Kidney (tissue), 14 donors: Measurements from ENCODE around the gene GORASP1. TPM values are rescaled to one million over a fixed set of nuclear protein-coding genes. Genes with fewer than 3 reads are reported as not detected.
A peak's percentile ranks its signal among the peaks of the same experiment; 100 is the strongest.

Experiments
- DNase-seq, 5 donors: peaks; one replicate each; pipeline ENCODE4 v3.0.0-alpha.2; 2013 to 2020
- FAIRE-seq: peaks from 2 replicates; lab custom pipeline; 2012; peaks lifted over from hg19 to GRCh38; lab: Jason Lieb, UNC
- H3K27ac ChIP-seq, 2 donors: one replicate each; pipeline ENCODE4 v1.7.0; 2013; ENCODE audit warnings: low read depth in 2 of 2, low read length in 2 of 2, inconsistent platforms in 1 of 2
- H3K27me3 ChIP-seq: one replicate; pipeline ENCODE4 v1.7.1; 2013; ENCODE audit warnings: low read length, inconsistent platforms; ENCODE audit not compliant: control insufficient read depth, insufficient read depth
- H3K36me3 ChIP-seq, 3 donors: one replicate each; pipeline versions ENCODE4 v1.7.0 to v1.7.1; 2013; ENCODE audit warnings: low read length in 3 of 3, control low read depth in 1 of 3, inconsistent platforms in 1 of 3; ENCODE audit not compliant: insufficient read depth in 3 of 3, control insufficient read depth in 2 of 3
- H3K4me1 ChIP-seq, 3 donors: one replicate each; pipeline versions ENCODE4 v1.7.0 to v1.7.1; 2013; ENCODE audit warnings: low read length in 3 of 3, inconsistent platforms in 1 of 3, low read depth in 1 of 3; ENCODE audit not compliant: control insufficient read depth in 2 of 3, insufficient read depth in 2 of 3
- H3K4me3 ChIP-seq, 3 donors: one replicate each; pipeline versions ENCODE4 v1.7.0 to v1.8.1; 2013; ENCODE audit warnings: low read length in 3 of 3, control low read depth in 1 of 3, inconsistent platforms in 1 of 3
- H3K9ac ChIP-seq, 3 donors: one replicate each; pipeline versions ENCODE4 v1.7.0 to v1.7.1; 2013; ENCODE audit warnings: low read length in 3 of 3, control low read depth in 1 of 3, inconsistent platforms in 1 of 3
- H3K9me3 ChIP-seq, 3 donors: one replicate each; pipeline versions ENCODE4 v1.7.0 to v1.7.1; 2013; ENCODE audit warnings: low read length in 3 of 3, control low read depth in 1 of 3, inconsistent platforms in 1 of 3; ENCODE audit not compliant: control insufficient read depth in 2 of 3, insufficient read depth in 1 of 3
- CTCF ChIP-seq: IDR thresholded peaks from 3 replicates; pipeline ENCODE4 v1.5.1; 2012; ENCODE audit warnings: mild to moderate bottlenecking, moderate library complexity, borderline replicate concordance; ENCODE audit not compliant: insufficient read depth; ENCODE audit errors: extremely low read depth
- intact Hi-C: fragments of 100-400 bp; cut with DNase I; formaldehyde crosslinking; loops from one replicate; pipeline ENCODE4 v1.11.1; 2022
- polyA plus RNA-seq: library from polyadenylated mRNA; stranded (reverse); fragments of 350-450 nt; fragmentation: Illumina TruSeq; extraction: RNeasy Lipid Tissue Mini Kit (QIAGEN cat#74804); gene quantifications from one replicate; pipeline ENCODE4 v1.2.3, GENCODE V29; 2014; ENCODE audit warnings: low read depth, low replicate concordance; ENCODE audit not compliant: insufficient read depth
- total RNA-seq: library from RNA; stranded (reverse); fragmentation: NEBNext Ultra II Directional; extraction: Animal tissue kit (Norgen Biotek cat#: 25700); gene quantifications from one replicate; pipeline ENCODE4 v1.2.1, GENCODE V29; 2021
- donor health status: control.
- donor health status: control.
- donor health status: control.
- donor health status: control.
- donor health status: control.
- donor health status: DM: yes; HTN: yes; CAD: no.
- donor health status: Normal renal cell carcinoma (clear cell type).

The GORASP1 gene
- total and polyA plus RNA-seq, 2 donors from 2014 or later = 38.8 to 70.9 TPM

DNA sequence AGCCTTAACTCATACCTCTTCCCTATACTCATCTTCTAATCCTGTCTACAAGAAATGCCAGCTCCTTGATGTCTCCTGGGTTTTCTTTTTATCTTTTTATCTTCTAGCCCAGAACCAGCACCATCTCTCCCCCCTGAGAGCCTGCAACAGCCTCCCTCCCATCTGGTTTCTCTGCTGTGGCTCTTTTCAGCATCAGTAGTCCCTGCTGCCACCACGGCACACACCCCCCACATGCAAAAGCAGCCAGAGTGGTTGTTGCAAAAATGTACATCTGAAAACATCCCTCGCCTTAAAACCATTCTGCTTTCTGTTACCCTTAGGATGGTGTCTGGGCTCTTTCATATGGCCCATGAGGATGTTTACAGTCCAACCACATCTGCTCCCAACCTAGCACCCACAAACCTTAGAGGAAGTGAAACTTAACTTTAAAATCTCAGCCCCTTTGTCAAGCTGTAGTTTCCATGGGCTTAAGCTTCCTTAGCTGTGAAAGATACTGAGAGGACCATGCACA, 828 bp upstream of the GORASP1 start:
- no peak for DNase-seq
- intact Hi-C loops = no loop called here

GRCh38 chr3:39106851-39107387, 508 bp downstream of the GORASP1 start:
- no peaks in the 10 kb centered on the region for H3K27me3 ChIP-seq
- peaks cover 0 to 30% (median 13%) of the 10 kb centered on the region in 3 donors for H3K4me1 ChIP-seq
- DNase-seq (peak; percentile 62 to 86 (median 74)), FAIRE-seq (no peak)
- peak overlapping the region; percentile 84 to 87 for H3K27ac ChIP-seq
- peaks cover 0 to 7% (median 3%) of the 10 kb centered on the region in 3 donors for H3K36me3 ChIP-seq
- H3K4me3 ChIP-seq = peak overlapping the region; percentile 66 to 96 (median 69)
- no peaks in the 10 kb centered on the region for H3K9me3 ChIP-seq
- TF ChIP-seq CTCF = no peak
- peak overlapping the region; percentile 30 to 93 (median 74) for H3K9ac ChIP-seq
- intact Hi-C loops = no loop called here

More for the DNA sequence above, 828 bp upstream of the GORASP1 start:
- peak overlapping the region in 2 of 3 donors; percentile 52 to 93 for H3K9ac ChIP-seq
- H3K27ac ChIP-seq = peak overlapping the region; percentile 23 to 87
- H3K27me3 ChIP-seq = no peaks in the 10 kb centered on the region
- FAIRE-seq = no peak
- H3K4me3 ChIP-seq = peak overlapping the region; percentile 66 to 96 (median 81)
- peaks cover 0 to 30% (median 13%) of the 10 kb centered on the region in 3 donors for H3K4me1 ChIP-seq
- H3K36me3 ChIP-seq = peaks cover 0 to 7% (median 2%) of the 10 kb centered on the region in 3 donors
- no peaks in the 10 kb centered on the region for H3K9me3 ChIP-seq
- no peak for TF ChIP-seq CTCF

DNA sequence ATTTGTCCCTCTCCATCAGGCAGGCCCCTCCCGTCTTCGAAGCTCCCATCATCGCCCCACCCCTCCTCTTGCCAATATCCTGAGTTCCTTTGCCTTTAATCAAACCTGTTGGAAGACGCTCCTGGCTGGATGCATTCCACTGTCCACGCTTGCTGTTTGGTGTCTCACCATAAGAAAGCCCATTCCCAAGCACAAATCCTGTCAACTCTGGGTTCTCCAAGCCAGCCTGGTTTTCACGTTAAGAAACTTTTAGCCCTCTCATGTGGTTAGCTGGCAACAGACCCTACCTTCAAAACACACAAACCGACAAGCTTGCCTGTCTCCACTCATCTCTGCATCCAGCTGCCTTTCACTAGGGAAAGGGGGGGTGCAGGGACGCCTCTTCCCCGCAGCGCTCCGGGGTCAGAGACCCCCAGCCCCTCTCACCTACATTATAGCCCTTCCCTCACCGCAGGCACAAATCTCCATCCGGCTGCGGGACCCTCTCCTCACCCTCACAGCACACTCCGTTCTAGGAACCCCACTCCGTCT, 1.1 kb downstream of the GORASP1 start:
- H3K36me3 ChIP-seq = peaks cover 0 to 7% (median 4%) of the 10 kb centered on the region in 3 donors
- no peak for TF ChIP-seq CTCF
- intact Hi-C loops = no loop called here
- peak overlapping the region; percentile 66 to 96 (median 69) for H3K4me3 ChIP-seq
- peak overlapping the region; percentile 30 to 93 (median 74) for H3K9ac ChIP-seq
- H3K27me3 ChIP-seq = no peaks in the 10 kb centered on the region
- peaks cover 0 to 30% (median 13%) of the 10 kb centered on the region in 3 donors for H3K4me1 ChIP-seq
- no peak for FAIRE-seq
- no peaks in the 10 kb centered on the region for H3K9me3 ChIP-seq
- DNase-seq = peak in 2 of 5 donors; percentile 49 to 50
- peak overlapping the region; percentile 52 to 87 for H3K27ac ChIP-seq
